Testis (tissue), 2 donors: ENCODE results near the gene PTGDR2.

ENCODE experiments used
- POLR2A ChIP-seq: fragments of 450-650 bp; IDR thresholded peaks from one replicate; pipeline ENCODE4 v1.6.1; 2017; ENCODE audit warnings: antibody characterized with exemption, mild to moderate bottlenecking, moderate library complexity
- TF ChIP-seq, protein P1 (sequence below), 3 experiments: fragments of 450-650 bp in 2 of 3; fragments of 200-600 bp in 1 of 3; sonication (generic) in 1 of 3; IDR thresholded peaks; one replicate each; pipeline ENCODE4 v1.5.1; 2016 to 2019; ENCODE audit warnings: antibody characterized with exemption in 3 of 3, mild to moderate bottlenecking in 2 of 3, moderate library complexity in 1 of 3

DNA sequence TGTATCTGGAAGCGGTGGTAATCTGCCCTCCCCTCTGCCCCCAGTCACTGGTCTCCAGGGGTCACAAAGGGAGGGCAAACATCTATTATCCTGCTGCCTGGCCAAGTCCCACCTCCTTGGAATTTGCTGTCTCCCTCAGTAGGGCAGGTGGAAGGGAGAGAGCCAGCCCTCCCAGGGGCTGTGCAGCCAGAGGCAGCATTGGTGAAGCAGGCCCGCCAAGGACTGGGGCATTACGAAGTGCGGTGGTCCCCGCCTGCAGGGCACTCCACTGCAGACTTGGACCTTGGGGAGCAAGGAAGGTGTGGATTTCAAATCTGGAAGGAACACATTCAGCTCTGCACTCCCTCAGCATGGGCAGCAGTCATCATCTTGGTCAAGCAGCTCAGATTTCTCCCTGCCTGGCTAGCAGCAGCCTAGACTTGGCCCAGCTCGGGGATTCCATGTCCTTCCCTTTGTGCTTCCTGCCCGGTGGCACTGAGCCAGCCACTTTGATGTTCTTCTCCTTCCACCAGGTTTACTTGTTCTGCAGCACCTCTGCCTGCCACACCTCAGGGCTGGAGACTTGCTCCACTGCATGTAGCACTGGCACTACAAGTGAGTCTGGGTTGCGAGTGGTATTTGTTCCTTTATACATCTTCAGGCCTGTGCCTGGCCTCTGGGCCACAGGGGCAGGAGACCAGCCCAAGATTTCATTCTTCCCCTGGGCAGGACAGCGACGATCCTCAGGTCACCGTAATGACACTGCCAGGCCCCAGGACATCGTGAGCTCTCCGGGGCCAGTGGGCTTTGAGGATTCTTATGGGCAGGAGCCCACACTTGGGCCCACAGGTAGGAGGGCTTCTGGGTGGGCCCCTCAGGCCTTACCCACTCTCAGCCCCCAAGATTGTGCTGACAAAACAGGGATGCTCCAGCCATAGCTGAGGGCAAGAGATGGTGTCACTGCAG, 18.9 kb upstream of the PTGDR2 start:
- TF ChIP-seq, protein P1, sequence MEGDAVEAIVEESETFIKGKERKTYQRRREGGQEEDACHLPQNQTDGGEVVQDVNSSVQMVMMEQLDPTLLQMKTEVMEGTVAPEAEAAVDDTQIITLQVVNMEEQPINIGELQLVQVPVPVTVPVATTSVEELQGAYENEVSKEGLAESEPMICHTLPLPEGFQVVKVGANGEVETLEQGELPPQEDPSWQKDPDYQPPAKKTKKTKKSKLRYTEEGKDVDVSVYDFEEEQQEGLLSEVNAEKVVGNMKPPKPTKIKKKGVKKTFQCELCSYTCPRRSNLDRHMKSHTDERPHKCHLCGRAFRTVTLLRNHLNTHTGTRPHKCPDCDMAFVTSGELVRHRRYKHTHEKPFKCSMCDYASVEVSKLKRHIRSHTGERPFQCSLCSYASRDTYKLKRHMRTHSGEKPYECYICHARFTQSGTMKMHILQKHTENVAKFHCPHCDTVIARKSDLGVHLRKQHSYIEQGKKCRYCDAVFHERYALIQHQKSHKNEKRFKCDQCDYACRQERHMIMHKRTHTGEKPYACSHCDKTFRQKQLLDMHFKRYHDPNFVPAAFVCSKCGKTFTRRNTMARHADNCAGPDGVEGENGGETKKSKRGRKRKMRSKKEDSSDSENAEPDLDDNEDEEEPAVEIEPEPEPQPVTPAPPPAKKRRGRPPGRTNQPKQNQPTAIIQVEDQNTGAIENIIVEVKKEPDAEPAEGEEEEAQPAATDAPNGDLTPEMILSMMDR (IDR thresholded peaks at IDR 0.05) = no peak
- no peak for TF ChIP-seq POLR2A
